ENCODE data around the gene F2R. TPM values are rescaled to one million over a fixed set of nuclear protein-coding genes. Genes with fewer than 3 reads are reported as not detected.

The F2R gene
- total and polyA plus RNA-seq, 2 experiments from 2014 or later, result 15.0 to 26.0 TPM

GRCh38 chr5:76781775-76782174 is 65.8 kb downstream of the F2R start:
- no peaks in the 10 kb centered on the region for H3K9me2 ChIP-seq (ENCODE audit: insufficient read depth)
- H3K27ac Mint-ChIP-seq, result no peak overlapping the region; the same call in 1 of the 2 replicates

More at GRCh38 chr5:76781775-76782174, 65.8 kb downstream of the F2R start:
- Histone ChIP-seq H3K4me3 (no peak overlapping the region), H3K4me1 (ENCODE audit: insufficient read depth) (peaks cover 13% of the 10 kb centered on the region), H3K27me3 (ENCODE audit: insufficient read depth) (no peaks in the 10 kb centered on the region), H3K4me2 (no peak overlapping the region), H3F3A (replicated peaks; ENCODE audit: low read depth) (no peaks in the 10 kb centered on the region), H3K27ac (ENCODE audit: low read depth) (no peak overlapping the region), H4K20me1 (replicated peaks; ENCODE audit: insufficient read depth) (no peaks in the 10 kb centered on the region), H3K79me2 (replicated peaks; ENCODE audit: insufficient read depth) (no peaks in the 10 kb centered on the region), H2AFZ (peak overlapping the region; percentile 80; the same call in 1 of the 2 replicates), H3K36me3 (ENCODE audit: insufficient read depth) (no peaks in the 10 kb centered on the region)
- H3K4me1 Mint-ChIP-seq, result peaks cover 35% of the 10 kb centered on the region
- peaks cover 9% of the 10 kb centered on the region for H3K27me3 Mint-ChIP-seq (ENCODE audit: insufficient read depth, low read depth, poor library complexity)
- TF ChIP-seq JUNB (IDR thresholded peaks at IDR 0.05; ENCODE audit: unreplicated experiment) (no peak), ZNF462 (CRISPR knock-in tag; IDR thresholded peaks at IDR 0.05) (no peak), NANOG (IDR thresholded peaks at IDR 0.05; ENCODE audit: borderline replicate concordance) (no peak), ETS1 (IDR thresholded peaks at IDR 0.05) (no peak), ZNF331 (CRISPR knock-in tag; IDR thresholded peaks at IDR 0.05; ENCODE audit: low read depth) (no peak), CREB1 (CRISPR knock-in tag; IDR thresholded peaks at IDR 0.05; ENCODE audit: low read depth) (no peak), EZH2 (IDR thresholded peaks at IDR 0.05; ENCODE audit: low read depth, unreplicated experiment) (no peak)
- TF ChIP-seq, protein P1, sequence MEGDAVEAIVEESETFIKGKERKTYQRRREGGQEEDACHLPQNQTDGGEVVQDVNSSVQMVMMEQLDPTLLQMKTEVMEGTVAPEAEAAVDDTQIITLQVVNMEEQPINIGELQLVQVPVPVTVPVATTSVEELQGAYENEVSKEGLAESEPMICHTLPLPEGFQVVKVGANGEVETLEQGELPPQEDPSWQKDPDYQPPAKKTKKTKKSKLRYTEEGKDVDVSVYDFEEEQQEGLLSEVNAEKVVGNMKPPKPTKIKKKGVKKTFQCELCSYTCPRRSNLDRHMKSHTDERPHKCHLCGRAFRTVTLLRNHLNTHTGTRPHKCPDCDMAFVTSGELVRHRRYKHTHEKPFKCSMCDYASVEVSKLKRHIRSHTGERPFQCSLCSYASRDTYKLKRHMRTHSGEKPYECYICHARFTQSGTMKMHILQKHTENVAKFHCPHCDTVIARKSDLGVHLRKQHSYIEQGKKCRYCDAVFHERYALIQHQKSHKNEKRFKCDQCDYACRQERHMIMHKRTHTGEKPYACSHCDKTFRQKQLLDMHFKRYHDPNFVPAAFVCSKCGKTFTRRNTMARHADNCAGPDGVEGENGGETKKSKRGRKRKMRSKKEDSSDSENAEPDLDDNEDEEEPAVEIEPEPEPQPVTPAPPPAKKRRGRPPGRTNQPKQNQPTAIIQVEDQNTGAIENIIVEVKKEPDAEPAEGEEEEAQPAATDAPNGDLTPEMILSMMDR (conservative IDR thresholded peaks at IDR 0.05; ENCODE audit: low read depth in 2 of 2), result no peak
- H3K4me3 Mint-ChIP-seq, result no peak overlapping the region
- no peak for ATAC-seq
- H3K36me3 Mint-ChIP-seq (ENCODE audit: low read depth), result no peaks in the 10 kb centered on the region
- no peak for DNase-seq (ENCODE audit: low spot score)
- H3K9me3 Mint-ChIP-seq, result no peaks in the 10 kb centered on the region
